GM12878 (cell line): ENCODE results near the gene COL28A1. TPM values are rescaled to one million over a fixed set of nuclear protein-coding genes. Genes with fewer than 3 reads are reported as not detected.

Experiments
- ATAC-seq: fragments of 200-7000 bp; cut with Tn5 transposase; 3 replicates; pipeline ENCODE4 v1.9.1; 2020; ENCODE audit warnings: mild to moderate bottlenecking, moderate library complexity
- BruUV-seq: library from RNA; stranded (reverse); fragments of 400-500 nt; replicated peaks from 2 replicates; lab custom pipeline; 2021; lab: Mats Ljungman, UMichigan
- CTCF ChIA-PET: fragments of 300-600 bp; sonication (Branson Sonifier 250); formaldehyde crosslinking; extraction: SDS; loops from one replicate; lab custom pipeline; 2021; ENCODE audit warnings: inconsistent platforms; lab: Yijun Ruan, JAX
- POLR2A ChIA-PET: fragments of 350-600 bp; formaldehyde crosslinking; extraction: SDS; loops from one replicate; lab custom pipeline; 2021; ENCODE audit warnings: inconsistent platforms; lab: Charles Lee
- RAD21 ChIA-PET: fragments of 300-600 bp; sonication (Branson Sonifier 250); formaldehyde crosslinking; loops from one replicate; lab custom pipeline; 2023; ENCODE audit warnings: antibody characterized with exemption; ENCODE audit not compliant: unreplicated experiment; lab: Charles Lee
- SMC1A ChIA-PET: fragments of 300-600 bp; sonication (Branson Sonifier 250); formaldehyde crosslinking; loops from one replicate; lab custom pipeline; 2023; ENCODE audit not compliant: unreplicated experiment, uncharacterized antibody; lab: Charles Lee
- DNase-seq: peaks from one replicate; pipeline ENCODE4 v3.0.0-alpha.2; 2011; ENCODE audit warnings: low read depth, low spot score
- FAIRE-seq: peaks from 3 replicates; lab custom pipeline; 2011; peaks lifted over from hg19 to GRCh38; lab: Jason Lieb, UNC
- H2AFZ ChIP-seq: 2 replicates; pipeline ENCODE4 v1.6.0; 2011; ENCODE audit warnings: low read depth, low read length, control low read depth; ENCODE audit not compliant: control insufficient read depth
- H3K27ac ChIP-seq: 2 replicates; pipeline ENCODE4 v1.5.1; 2011; ENCODE audit warnings: control low read depth; ENCODE audit not compliant: control insufficient read depth, insufficient read depth
- H3K27me3 ChIP-seq, 2 experiments: replicated peaks in 1 of 2; 2 replicates each; pipeline versions ENCODE4 v1.6.0 to v1.6.1; 2011; ENCODE audit warnings: low read length in 1 of 2; ENCODE audit not compliant: control insufficient read depth in 2 of 2, insufficient read depth in 2 of 2
- H3K36me3 ChIP-seq, 2 experiments: 2 replicates each; pipeline ENCODE4 v1.5.1; 2011; ENCODE audit warnings: low read length in 1 of 2; ENCODE audit not compliant: control insufficient read depth in 2 of 2, insufficient read depth in 2 of 2
- H3K4me1 ChIP-seq: 2 replicates; pipeline ENCODE4 v1.6.1; 2011; ENCODE audit warnings: mild to moderate bottlenecking, low read length, moderate library complexity, mixed read lengths; ENCODE audit not compliant: control insufficient read depth, insufficient read depth
- H3K4me2 ChIP-seq: 2 replicates; pipeline ENCODE4 v1.6.0; 2011; ENCODE audit warnings: control low read depth; ENCODE audit not compliant: control insufficient read depth, insufficient read depth
- H3K4me3 ChIP-seq: fragments of 200-600 bp; sonication (generic); 2 replicates; pipeline ENCODE4 v1.5.1; 2016
- H3K79me2 ChIP-seq: 2 replicates; pipeline ENCODE4 v1.6.0; 2011; ENCODE audit warnings: low read length; ENCODE audit not compliant: control insufficient read depth, insufficient read depth
- H3K9ac ChIP-seq: 2 replicates; pipeline ENCODE4 v1.8.0; 2011; ENCODE audit warnings: low read length, control low read depth, mixed read lengths; ENCODE audit not compliant: control insufficient read depth, insufficient read depth
- H3K9me3 ChIP-seq: replicated peaks from 3 replicates; pipeline ENCODE4 v1.5.1; 2011; ENCODE audit warnings: mild to moderate bottlenecking, low read length; ENCODE audit not compliant: control insufficient read depth, insufficient read depth
- H4K20me1 ChIP-seq: 2 replicates; pipeline ENCODE4 v1.6.0; 2011; ENCODE audit not compliant: control insufficient read depth, insufficient read depth
- BCL3 ChIP-seq: IDR thresholded peaks from 2 replicates; pipeline ENCODE4 v1.6.1; 2011; ENCODE audit warnings: borderline replicate concordance, low read depth, mild to moderate bottlenecking, moderate library complexity, low read length; ENCODE audit not compliant: insufficient read depth, poor library complexity, severe bottlenecking
- BHLHE40 ChIP-seq, 2 experiments: fragments of 450-650 bp in 1 of 2; IDR thresholded peaks; 2 replicates each; pipeline ENCODE4 v1.6.1; 2011 to 2017; ENCODE audit warnings: low read depth in 2 of 2, borderline replicate concordance in 1 of 2, improper control_type of control experiment in 1 of 2, low read length in 1 of 2, mild to moderate bottlenecking in 1 of 2
- BMI1 ChIP-seq: fragments of 450-650 bp; IDR thresholded peaks from 2 replicates; pipeline ENCODE4 v1.6.1; 2016; ENCODE audit warnings: mild to moderate bottlenecking, moderate library complexity, borderline replicate concordance
- CEBPB ChIP-seq, 2 experiments: fragments of 150-350 bp in 1 of 2; IDR thresholded peaks; 2 replicates each; pipeline ENCODE4 v1.6.1; 2012 to 2014; ENCODE audit warnings: low read depth in 2 of 2, low read length in 2 of 2, borderline replicate concordance in 1 of 2, inconsistent platforms in 1 of 2
- ESRRA ChIP-seq: IDR thresholded peaks from 2 replicates; pipeline ENCODE4 v1.6.1; 2012; ENCODE audit warnings: mild to moderate bottlenecking, low read length, improper control_type of control experiment
- JUNB ChIP-seq: IDR thresholded peaks from 2 replicates; pipeline ENCODE4 v1.6.1; 2016; ENCODE audit warnings: antibody characterized with exemption, mild to moderate bottlenecking
- LARP7 ChIP-seq: fragments of 450-650 bp; IDR thresholded peaks from 2 replicates; pipeline ENCODE4 v1.6.1; 2017; ENCODE audit warnings: mild to moderate bottlenecking
- MTA2 ChIP-seq: fragments of 450-650 bp; IDR thresholded peaks from 2 replicates; pipeline ENCODE4 v1.6.1; 2016; ENCODE audit warnings: low read depth, mild to moderate bottlenecking, moderate library complexity
- NFYA ChIP-seq: IDR thresholded peaks from 2 replicates; pipeline ENCODE4 v1.6.1; 2011; ENCODE audit warnings: low read depth, mild to moderate bottlenecking, low read length, improper control_type of control experiment, borderline replicate concordance
- NRF1 ChIP-seq: conservative IDR thresholded peaks from 2 replicates; pipeline ENCODE4 v1.6.1; 2011; ENCODE audit warnings: mild to moderate bottlenecking, low read depth, low read length, improper control_type of control experiment
- RAD21 ChIP-seq: IDR thresholded peaks from 2 replicates; pipeline ENCODE4 v1.6.1; 2011; ENCODE audit warnings: mild to moderate bottlenecking, low read depth, low read length, moderate library complexity; ENCODE audit not compliant: insufficient read depth
- SMC3 ChIP-seq: IDR thresholded peaks from 2 replicates; pipeline ENCODE4 v1.6.1; 2011; ENCODE audit warnings: low read length, improper control_type of control experiment, borderline replicate concordance
- USF1 ChIP-seq: IDR thresholded peaks from 2 replicates; pipeline ENCODE4 v1.6.1; 2011; ENCODE audit warnings: borderline replicate concordance, low read depth, mild to moderate bottlenecking, moderate library complexity, mixed read lengths, low read length; ENCODE audit not compliant: insufficient read depth; ENCODE audit errors: extremely low read length
- ZBTB11 ChIP-seq: fragments of 450-650 bp; formaldehyde crosslinking; IDR thresholded peaks from 2 replicates; pipeline ENCODE4 v1.5.0; 2022; ENCODE audit warnings: mild to moderate bottlenecking, missing genetic modification characterization
- ZBTB33 ChIP-seq: fragments of 450-650 bp; IDR thresholded peaks from 2 replicates; pipeline ENCODE4 v1.6.1; 2017; ENCODE audit warnings: mild to moderate bottlenecking
- ZNF274 ChIP-seq: IDR thresholded peaks from one replicate; pipeline ENCODE4 v1.8.0; 2011; ENCODE audit not compliant: insufficient read length, insufficient read depth
- ZNF384 ChIP-seq: IDR thresholded peaks from 2 replicates; pipeline ENCODE4 v1.6.1; 2012; ENCODE audit warnings: low read depth, mild to moderate bottlenecking, low read length, improper control_type of control experiment, borderline replicate concordance
- WGBS: methylation state at CpG from one replicate; pipeline ENCODE4 v1.1.6; 2016; ENCODE audit warnings: low lambda C conversion rate; ENCODE audit not compliant: insufficient replicate concordance, insufficient coverage; ENCODE audit errors: missing lambda C conversion rate; 5-methylcytosine and 5-hydroxymethylcytosine counted together
- in situ Hi-C: fragments of 300-500 bp; cut with MboI; formaldehyde crosslinking; loops from 9 replicates; pipeline ENCODE4 v1.14.3; 2018; ENCODE audit warnings: mixed read lengths
- intact Hi-C: fragments of 100-400 bp; cut with micrococcal nuclease; formaldehyde crosslinking; loops from one replicate; pipeline ENCODE4 v1.14.2; 2022; ENCODE audit not compliant: unreplicated experiment
- polyA plus RNA-seq, 11 experiments: library from polyadenylated mRNA; depleted of rRNA in 4 of 11; unstranded in 6 of 11; stranded (reverse) in 5 of 11; fragments of >200 nt; fragmentation: Nextera tagmentation in 4 of 11; fragmentation: Illumina TruSeq in 1 of 11; extraction: Ambion mirVana in 4 of 11; extraction: Trizol in 1 of 11; gene quantifications; 1 replicate in 1 of 11; 2 replicates in 10 of 11; pipeline versions ENCODE4 v1.2.1 to v1.2.3, GENCODE V29; 2011 to 2016; ENCODE audit warnings: inconsistent platforms in 2 of 11, missing spikeins in 2 of 11, low read depth in 1 of 11
- total RNA-seq, 4 experiments: library from RNA; depleted of rRNA in 3 of 4; stranded (reverse); fragments of >200 nt in 3 of 4; fragmentation: Illumina TruSeq in 1 of 4; extraction: Trizol in 1 of 4; gene quantifications; 2 replicates each; pipeline versions ENCODE4 v1.2.1 to v1.2.3, GENCODE V29; 2013 to 2021

The COL28A1 gene
- total and polyA plus RNA-seq, 10 of the 15 experiments (the other 5 are each of a cell fraction or from before 2014, with no cell fraction given): 0.05 to 0.22 TPM; not detected in 8

DNA sequence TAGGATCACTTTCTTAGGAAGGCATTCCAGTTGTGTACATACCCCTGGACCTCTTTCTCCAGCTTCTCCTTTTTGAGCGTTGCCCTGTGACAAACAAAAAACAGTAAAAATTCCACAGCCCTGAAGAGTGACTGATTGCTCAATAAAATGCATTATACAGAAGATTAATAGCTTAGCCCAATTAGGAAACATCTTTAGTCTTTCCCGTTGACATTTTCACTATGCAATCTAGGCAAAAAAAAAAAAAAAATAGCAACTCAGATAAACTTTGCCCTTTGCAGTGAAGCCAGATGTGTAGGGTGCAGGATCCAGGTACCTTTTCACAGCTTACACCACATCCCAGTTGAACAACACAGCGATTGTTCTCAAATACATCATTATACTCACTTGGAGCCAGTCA, 17.9 kb downstream of the COL28A1 start:
- ATAC-seq (no peak), FAIRE-seq (no peak), DNase-seq (no peak)
- Histone ChIP-seq H3K4me2 (no peak overlapping the region), H3K9ac (no peak overlapping the region), H3K36me3 (no peaks in the 10 kb centered on the region), H3K79me2 (no peaks in the 10 kb centered on the region), H2AFZ (no peak overlapping the region), H3K4me3 (no peak overlapping the region), H3K27ac (no peak overlapping the region), H4K20me1 (no peaks in the 10 kb centered on the region), H3K27me3 (no peaks in the 10 kb centered on the region; a peak in 1 of 4 replicates), H3K4me1 (no peaks in the 10 kb centered on the region), H3K9me3 (no peaks in the 10 kb centered on the region)
- BruUV-seq: no TSS peak
- POLR2A ChIA-PET: interaction anchor here (0.7 kb wide), 1 partner anchor 704 kb away, joined by 4 read pairs; no protein-coding TSS in a partner anchor
- in situ Hi-C loops (no loop called here), intact Hi-C loops (no loop called here)
- CTCF ChIA-PET: no interaction called here
- WGBS: 0% methylated on average over 3 of the region's 3 CpGs
- RAD21 ChIA-PET: no interaction called here
- SMC1A ChIA-PET: interaction anchor here (1.6 kb wide), 1 partner anchor 68 kb away, joined by 5 read pairs; no protein-coding TSS in a partner anchor
- no peak for TF ChIP-seq USF1
- TF ChIP-seq SMC3: no peak
- TF ChIP-seq BCL3: no peak
- TF ChIP-seq ESRRA: no peak
- TF ChIP-seq ZNF384: no peak
- TF ChIP-seq NFYA: no peak
- TF ChIP-seq ZBTB11: no peak
- TF ChIP-seq NRF1: no peak
- no peak for TF ChIP-seq ZNF274
- TF ChIP-seq RAD21: no peak
- no peak for TF ChIP-seq CEBPB (IDR thresholded peaks at IDR 0.05; ENCODE audit: borderline replicate concordance in 1 of 2, low read depth in 2 of 2, low read length in 2 of 2)
- TF ChIP-seq JUNB: no peak
- TF ChIP-seq BHLHE40 (IDR thresholded peaks at IDR 0.05; ENCODE audit: borderline replicate concordance in 1 of 2, low read depth in 2 of 2, low read length in 1 of 2): no peak
- TF ChIP-seq LARP7: no peak
- no peak for TF ChIP-seq BMI1
- TF ChIP-seq ZBTB33: no peak
- TF ChIP-seq MTA2: no peak
